Fibroblast of skin of left quadriceps (primary cell): ENCODE results near the gene ADAM22.
"Not testable (repeated sequence)": the region's sequence is repeated elsewhere in the genome, so short reads cannot be mapped to it uniquely, and the experiment has no call there.

ENCODE experiments used
- DNase-seq, 2 experiments: peaks; one replicate each; pipeline ENCODE4 v3.0.0-alpha.2; 2013; ENCODE audit warnings: low read depth in 2 of 2

The ADAM22 gene, protein sequence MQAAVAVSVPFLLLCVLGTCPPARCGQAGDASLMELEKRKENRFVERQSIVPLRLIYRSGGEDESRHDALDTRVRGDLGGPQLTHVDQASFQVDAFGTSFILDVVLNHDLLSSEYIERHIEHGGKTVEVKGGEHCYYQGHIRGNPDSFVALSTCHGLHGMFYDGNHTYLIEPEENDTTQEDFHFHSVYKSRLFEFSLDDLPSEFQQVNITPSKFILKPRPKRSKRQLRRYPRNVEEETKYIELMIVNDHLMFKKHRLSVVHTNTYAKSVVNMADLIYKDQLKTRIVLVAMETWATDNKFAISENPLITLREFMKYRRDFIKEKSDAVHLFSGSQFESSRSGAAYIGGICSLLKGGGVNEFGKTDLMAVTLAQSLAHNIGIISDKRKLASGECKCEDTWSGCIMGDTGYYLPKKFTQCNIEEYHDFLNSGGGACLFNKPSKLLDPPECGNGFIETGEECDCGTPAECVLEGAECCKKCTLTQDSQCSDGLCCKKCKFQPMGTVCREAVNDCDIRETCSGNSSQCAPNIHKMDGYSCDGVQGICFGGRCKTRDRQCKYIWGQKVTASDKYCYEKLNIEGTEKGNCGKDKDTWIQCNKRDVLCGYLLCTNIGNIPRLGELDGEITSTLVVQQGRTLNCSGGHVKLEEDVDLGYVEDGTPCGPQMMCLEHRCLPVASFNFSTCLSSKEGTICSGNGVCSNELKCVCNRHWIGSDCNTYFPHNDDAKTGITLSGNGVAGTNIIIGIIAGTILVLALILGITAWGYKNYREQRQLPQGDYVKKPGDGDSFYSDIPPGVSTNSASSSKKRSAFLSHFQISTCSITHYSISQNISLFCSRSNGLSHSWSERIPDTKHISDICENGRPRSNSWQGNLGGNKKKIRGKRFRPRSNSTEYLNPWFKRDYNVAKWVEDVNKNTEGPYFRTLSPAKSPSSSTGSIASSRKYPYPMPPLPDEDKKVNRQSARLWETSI

DNA sequence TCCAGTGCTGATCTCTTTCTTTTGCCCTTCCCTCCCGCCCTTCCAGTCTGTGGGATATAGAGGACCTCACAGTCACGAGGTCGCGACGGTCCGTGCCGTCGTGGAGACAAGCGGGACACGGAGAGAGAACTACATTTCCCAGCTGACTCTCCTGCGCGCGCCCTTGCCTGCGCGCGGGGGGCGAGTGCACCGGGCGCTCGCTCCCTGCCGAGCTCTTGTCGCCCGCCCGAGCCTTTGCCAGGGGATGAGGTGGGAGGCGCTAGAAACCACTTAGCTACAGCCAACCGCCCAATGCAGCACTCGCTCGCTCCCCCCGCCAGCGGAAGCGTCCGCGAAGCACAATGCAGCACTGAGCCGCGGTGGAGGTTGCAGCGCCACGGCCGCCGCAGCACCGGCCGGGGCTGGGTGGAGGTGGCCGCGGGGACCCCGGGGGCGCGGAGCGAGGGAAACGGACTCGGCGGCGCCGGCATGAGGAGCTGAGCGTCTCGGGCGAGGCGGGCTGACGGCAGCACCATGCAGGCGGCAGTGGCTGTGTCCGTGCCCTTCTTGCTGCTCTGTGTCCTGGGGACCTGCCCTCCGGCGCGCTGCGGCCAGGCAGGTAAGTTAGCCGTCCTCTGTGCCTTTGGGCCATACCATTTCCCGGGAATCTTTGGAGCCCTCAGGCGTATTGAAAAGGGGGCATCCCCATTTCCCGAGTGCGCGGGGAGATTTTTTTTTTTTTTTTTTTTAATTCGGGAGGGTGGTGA, at the start of gene ADAM22:
ADAM22 (plus strand) TSS at position 299 of the 746 bp plus-strand sequence; CDS start at position 514, 215 bp downstream.
- DNase-seq = peak; percentile 61 to 66

DNA sequence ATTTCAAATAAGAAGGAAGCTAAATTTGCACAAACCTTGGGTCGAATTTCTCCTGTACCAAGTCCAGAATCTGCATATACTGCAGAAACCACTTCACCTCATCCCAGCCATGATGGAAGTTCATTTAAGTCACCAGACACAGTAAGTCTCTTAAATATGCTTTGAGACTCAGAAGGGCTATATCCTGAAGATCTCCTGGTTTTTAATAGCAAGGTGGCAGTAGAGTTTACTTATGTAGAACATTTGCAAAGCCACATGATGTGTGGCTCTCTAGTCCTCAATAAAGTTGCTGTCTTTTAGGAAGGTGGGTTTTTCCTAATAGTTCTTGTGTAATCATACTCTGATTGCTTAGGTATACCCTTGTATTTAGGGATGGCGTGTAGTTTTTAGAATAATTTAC, 49.0 kb upstream of the ADAM22 start:
- DNase-seq = no peak

DNA sequence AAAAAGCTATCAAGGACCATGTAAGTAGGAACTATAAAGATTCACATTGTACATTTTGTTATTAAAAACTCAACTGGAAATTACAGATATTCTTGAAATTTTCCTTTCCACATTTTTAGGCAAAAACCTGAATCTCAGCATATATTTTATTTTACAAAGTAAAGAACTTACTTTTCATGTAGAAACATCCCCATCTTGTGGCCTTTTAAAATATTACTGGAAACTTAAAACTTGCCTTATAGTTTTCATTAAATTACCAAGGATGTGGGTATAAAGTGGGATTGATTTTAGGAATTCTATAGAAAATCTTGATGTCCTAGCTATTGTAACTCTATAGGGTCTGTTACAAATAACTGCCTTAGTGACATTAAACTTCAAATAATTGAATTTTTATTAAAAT, 47.2 kb upstream of the ADAM22 start:
- DNase-seq = peak; percentile 28 to 29

DNA sequence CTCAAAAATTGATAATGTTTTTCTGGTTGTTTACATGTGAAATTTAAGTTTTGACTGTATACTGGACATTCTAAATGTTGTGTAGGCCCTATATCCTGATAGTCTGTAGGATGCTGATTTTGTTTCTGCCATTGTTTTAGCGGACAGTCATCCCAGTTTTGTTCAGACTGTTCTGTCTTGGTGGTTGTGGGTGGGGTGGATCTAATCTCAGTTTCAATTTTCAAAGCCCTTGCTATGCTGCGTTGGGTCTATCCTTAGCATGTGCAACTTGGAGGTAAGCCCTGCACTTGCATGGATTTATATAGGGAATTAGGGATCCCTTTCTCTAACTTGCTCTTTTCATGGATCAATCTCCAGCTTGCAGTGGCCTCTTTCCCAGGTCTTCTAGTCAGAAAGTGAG, 38.7 kb upstream of the ADAM22 start:
- DNase-seq = no peak

DNA sequence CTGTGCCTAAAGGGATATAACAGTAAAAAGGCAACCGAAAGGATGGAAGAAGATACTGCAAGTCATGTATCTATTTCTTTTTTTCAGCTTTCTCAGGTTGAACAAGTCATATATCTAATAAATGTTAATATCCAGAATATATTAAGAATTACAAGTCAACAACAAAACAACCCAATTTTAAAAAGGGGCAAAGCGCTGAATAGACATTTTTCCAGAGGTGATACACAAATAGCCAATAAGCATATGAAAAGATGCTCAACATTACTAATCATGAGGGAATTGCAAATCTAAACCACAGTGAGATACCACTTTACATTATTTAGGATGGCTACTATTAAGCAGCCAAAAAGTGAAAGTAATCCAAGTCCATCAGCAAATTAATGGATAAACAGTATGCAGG, 34.8 kb upstream of the ADAM22 start:
- no peak for DNase-seq

DNA sequence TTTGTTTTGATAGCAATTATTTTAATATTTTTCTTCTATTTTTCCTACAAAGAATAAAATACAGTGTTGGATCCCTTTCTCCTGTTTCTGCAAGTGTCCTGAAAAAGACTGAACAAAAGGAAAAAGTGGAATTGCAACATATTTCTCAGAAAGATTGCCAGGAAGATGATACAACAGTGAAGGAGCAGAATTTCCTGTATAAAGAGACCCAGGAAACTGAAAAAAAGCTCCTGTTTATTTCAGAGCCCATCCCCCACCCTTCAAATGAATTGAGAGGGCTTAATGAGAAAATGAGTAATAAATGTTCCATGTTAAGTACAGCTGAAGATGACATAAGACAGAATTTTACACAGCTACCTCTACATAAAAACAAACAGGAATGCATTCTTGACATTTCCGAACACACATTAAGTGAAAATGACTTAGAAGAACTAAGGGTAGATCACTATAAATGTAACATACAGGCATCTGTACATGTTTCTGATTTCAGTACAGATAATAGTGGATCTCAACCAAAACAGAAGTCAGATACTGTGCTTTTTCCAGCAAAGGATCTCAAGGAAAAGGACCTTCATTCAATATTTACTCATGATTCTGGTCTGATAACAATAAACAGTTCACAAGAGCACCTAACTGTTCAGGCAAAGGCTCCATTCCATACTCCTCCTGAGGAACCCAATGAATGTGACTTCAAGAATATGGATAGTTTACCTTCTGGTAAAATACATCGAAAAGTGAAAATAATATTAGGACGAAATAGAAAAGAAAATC, 26.7 kb upstream of the ADAM22 start:
- peak; percentile 6 to 9 for DNase-seq

DNA sequence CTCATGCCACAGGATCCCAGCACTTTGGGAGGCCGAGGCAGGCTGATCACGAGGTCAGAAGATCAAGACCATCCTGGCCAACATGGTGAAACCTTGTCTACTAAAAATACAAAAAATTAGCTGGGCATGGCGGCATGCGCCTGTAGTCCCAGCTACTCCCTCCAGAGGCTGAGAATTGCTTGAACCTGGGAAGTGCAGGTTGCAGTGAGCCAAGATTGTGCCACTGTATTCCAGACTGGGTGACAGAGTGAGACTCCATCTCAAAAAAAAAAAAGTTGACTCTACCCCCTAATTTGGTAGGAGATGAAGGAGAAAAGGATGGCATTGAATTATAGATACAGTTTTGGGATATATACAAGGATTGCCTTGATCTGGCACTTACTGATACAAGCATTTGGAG, 25.2 kb upstream of the ADAM22 start:
- DNase-seq = not testable (repeated sequence)

DNA sequence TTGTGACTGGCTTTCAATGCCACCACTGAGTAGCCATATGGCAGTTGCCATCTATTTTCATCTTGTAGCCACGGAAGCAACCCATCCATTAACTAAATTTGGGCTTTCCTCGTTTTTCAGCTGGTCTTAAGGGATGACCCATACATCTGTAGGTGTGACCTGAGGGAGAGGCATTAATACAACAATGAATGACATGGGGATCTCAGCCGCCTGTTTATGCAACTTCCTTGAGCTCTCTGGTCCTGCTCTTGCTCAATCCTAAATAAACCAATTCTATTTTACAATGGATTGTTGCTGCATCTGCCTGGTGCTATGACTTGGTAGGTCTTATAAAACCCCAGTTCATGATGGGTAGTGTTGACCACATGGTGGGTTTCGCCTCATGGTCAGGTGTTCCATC, 21.9 kb upstream of the ADAM22 start:
- no peak for DNase-seq

DNA sequence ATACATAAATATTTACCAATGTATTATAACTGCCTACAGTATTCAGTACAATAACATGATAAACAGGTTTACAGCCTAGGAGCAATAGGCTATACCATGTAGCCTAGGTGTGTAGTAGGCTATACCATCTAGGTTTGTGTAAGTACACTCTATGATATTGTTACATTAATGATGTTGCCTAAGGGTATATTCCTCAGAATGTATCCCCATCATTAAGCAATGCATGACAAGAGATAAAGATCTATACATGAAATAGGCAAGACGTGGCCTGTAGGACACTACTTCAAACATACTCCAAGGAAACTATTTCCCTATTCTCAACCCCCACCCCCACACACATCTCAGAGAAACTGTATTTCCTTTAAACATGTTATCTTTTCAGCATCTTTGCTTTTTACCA, 15.3 kb upstream of the ADAM22 start:
- no peak for DNase-seq

DNA sequence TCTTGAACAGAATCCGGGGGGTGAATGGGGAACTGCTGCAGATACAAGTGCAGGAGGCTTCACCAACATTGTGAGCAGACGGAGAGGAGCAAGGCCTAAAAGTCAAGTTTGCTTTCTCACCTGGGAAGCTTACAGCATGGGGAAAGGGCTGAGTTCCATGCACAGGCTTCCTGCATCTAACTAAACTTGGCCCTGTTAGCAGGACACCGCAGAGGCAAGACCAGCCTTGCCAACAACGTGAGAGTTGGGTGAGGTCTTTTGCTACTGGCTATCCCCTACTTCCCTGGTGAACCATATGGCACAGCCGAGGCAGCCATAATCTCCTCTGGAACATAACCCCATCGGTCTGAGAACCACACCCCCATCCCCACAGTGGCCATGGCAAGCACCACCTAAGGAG, 14.2 kb upstream of the ADAM22 start:
- DNase-seq = no peak

DNA sequence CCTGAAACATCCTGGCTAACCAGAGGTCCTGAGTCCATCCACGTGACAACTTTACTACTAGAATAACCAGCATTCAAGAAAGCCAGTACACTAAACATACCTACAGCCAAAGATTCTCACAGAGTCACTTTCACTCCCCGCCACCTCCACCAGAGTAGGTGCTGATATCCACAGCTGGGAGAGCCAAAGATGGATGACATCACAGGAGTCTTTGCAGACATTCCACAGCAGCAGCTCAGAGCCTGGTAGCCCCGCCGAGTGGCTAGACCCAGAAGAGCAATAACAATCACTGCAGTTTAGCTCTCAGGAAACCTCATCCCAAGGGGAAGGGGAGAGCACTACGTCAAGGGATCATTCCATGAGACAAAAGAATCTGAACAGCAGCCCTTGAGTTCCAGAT, 13.5 kb upstream of the ADAM22 start:
- DNase-seq = no peak

DNA sequence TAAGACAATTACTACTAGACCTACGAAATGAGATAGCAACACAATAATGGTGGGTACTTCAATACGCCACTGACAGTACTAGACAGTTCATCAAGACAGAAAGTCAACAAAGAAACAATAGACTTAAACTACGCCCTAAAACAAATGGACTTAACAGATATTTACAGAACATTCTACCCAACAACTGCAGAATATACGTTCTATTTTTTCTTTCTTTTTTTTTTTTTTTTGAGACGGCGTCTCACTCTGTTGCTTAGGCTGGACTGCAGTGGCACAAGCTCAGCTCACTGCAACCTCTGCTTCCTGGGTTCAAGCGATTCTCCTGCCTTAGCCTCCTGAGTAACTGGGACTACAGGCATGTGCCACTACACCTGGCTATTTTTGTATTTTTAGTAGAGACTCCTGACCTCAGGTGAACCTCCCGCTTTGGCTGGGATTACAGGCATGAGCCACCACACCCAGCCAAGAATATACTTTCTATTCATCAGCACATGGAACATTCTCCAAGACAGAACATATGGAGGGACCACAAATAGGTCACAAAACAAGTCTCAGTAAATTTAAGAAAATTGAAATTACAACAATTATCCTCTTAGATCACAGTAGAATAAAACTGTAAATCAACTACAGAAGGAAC, 11.2 kb upstream of the ADAM22 start:
- DNase-seq = not testable (repeated sequence)

DNA sequence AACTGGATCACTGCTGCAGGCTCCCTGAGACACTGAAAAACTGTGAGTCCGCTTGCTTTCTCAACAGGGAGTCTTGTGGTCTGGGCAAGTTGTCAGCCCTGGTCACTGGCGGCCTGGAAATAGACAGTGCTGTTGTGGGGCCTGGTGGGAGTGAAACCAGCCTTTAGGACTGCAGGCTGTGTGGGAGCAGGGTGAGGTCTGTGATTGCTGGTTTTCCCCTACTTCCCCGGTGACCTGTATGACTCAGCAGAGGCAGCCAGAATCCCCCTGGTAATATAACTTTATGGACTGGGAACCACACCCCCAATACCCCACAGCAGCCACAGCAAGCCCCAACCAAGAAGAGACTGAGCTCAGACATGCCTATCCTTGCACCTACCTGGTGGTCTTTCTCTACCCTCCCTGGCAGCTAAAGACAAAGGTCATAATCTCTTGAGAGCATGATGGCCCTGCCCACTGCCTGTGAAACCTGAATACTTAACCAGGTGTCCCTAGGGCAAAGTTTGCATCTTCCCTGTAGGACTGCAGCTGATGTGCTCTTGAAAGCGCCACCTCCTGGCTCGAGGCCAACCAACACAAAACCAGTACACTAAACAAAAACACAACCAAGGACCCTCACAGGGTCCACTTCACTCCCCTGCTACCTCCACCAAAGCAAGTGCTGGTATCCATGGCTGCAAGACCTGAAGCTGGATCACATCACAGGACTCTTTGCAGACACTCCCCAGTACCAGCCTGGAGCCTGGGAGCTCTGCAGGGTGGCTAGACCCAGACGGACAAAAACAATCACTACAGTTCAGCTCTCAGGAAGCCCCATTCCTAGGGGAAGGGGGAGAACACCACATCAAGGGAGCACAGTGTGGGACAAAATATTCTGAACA, 7.2 kb upstream of the ADAM22 start:
- no peak for DNase-seq

DNA sequence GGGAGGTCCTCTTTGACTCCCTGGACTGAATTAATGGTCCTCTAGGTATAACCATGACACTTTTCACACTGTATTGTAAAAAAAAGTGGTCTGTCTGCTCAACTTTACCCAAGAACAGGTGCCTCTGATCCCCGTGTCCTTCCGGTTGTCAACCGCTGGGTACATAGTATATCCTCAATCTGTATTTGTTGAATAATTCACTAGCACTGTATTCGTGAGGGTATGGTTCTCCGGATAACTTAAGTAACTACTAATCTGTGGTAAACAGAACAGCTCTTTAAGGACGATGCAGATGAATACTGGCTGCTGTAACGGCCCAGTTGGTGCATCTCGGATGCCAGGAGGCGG, 472 bp upstream of the ADAM22 start:
- DNase-seq = no peak

DNA sequence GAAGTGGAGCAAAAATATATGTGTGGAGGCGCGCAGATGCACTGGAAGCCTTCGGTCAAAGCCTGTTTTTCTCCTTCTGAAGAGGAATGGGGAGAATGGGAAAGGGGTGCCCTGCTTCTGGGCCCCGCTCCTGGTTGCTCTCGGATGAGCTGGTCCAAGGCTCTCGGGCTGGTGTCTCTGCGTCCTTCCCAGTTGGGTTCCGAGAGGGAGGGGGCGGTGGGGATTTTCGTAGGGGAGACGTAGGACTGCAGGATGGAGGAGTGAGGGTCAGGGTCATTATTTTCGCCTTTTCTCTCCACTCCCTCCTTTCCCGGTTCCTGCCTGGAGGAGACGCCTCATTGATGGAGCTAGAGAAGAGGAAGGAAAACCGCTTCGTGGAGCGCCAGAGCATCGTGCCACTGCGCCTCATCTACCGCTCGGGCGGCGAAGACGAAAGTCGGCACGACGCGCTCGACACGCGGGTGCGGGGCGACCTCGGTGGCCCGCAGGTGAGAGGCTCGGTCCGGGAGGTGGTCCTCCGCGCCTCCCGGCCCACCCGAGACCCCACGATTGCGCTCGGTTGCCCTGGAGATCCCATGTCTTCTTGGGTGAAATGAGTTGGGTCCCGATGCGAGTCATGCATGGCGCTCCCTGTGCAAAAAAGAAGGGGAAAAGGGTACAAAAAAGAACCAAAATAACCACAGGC, 790 bp downstream of the ADAM22 start:
- DNase-seq = no peak

DNA sequence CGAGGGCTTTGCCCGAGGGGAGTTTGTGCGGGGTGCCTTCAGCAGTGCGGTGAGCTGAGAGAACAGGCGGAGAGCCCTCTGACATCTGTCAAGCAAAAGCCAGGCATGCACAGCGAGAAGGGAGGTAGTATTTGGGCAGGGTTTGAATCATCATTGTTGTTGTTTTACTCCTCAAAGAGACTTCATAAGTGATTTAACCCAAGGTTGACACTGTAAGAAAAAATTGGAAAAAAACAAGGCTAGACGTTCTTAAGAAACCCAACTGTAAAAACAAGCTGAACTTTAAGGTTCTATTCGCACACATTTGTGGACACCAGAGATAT, 1.3 kb downstream of the ADAM22 start:
- DNase-seq = no peak

DNA sequence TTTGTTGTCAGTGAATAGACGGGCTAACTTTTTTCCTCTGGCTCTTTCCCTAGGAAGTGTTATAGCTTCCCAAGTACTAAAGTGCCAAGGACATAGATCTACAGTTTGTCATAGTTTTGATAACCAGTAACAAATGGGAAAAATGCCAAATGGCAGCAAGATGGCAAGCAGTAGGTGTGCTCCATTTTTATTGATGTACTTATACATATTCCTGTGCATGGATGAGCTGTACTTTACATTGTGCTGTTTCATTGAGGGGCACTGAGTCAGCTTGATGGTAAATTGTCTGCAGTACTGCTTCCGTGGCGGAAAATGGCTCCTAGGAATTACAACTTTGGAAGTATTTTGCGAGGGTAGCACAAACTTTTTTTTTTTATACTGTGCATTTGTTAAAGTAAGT, 7.1 kb downstream of the ADAM22 start:
- no peak for DNase-seq

DNA sequence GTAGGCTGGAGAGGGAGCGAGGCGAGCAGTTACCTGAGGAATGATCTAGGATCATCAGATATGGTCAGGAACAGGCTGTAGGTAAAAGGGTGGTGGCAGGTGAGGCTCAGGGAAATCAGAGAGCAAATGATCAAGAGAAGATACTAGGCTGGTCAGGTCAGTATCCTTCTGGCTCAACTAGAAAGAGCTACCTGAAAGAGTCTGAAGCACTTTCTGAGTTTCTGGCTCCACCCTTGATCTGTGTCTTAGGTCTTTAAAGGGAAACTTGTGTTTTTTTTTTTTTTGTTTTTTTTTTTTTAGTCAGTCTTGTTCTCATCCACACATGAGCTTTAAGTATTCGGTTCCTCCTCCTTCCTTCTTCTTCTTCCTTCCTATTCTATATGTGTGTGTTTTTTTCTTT, 10.5 kb downstream of the ADAM22 start:
- no peak for DNase-seq

DNA sequence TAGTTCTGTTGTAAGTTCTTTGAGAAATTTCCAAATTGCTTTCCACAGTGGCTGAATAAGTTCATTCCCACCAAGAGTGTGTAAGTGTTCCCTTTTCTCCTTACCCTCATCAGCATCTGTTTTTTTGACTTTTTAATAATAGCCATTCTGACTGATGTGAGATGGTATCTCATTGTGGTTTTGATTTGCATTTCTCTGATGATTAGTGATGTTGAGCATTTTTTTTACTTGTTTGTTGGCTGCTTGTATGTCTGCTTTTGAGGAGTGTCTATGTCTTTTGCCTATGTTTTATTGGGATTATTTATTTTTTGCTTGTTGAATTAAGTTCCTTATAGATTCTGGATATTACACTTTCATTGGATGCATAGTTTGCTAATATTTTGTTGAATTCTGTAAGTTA, 11.9 kb downstream of the ADAM22 start:
- DNase-seq = not testable (repeated sequence)
